Endothelial cell of umbilical vein (primary cell): ENCODE data around the gene ELMOD3.

Experiments used
- EZH2 ChIP-seq: IDR thresholded peaks from 2 replicates; pipeline ENCODE4 v1.6.1; 2012; ENCODE audit warnings: borderline replicate concordance, low read depth, mild to moderate bottlenecking, moderate library complexity, low read length, inconsistent platforms; ENCODE audit not compliant: severe bottlenecking
- JUN ChIP-seq: IDR thresholded peaks from 2 replicates; pipeline ENCODE4 v1.6.1; 2011; ENCODE audit warnings: borderline replicate concordance, low read depth; ENCODE audit not compliant: insufficient read length, insufficient read depth
- MYC ChIP-seq: IDR thresholded peaks from one replicate; pipeline ENCODE4 v1.6.1; 2011; ENCODE audit warnings: mild to moderate bottlenecking, low read depth, low read length
- POLR2A ChIP-seq: IDR thresholded peaks from 2 replicates; pipeline ENCODE4 v1.6.1; 2012; ENCODE audit warnings: low read depth, mild to moderate bottlenecking, control low read depth, low read length
- POLR2AphosphoS5 ChIP-seq: IDR thresholded peaks from 2 replicates; pipeline ENCODE4 v1.6.1; 2012; ENCODE audit warnings: low read depth, mild to moderate bottlenecking, control low read depth, low read length, moderate library complexity; ENCODE audit not compliant: insufficient read depth
- TF ChIP-seq, protein P1 (sequence below): IDR thresholded peaks from 2 replicates; pipeline ENCODE4 v1.6.1; 2011; ENCODE audit not compliant: insufficient read depth, insufficient read length
- TF ChIP-seq, protein P2 (sequence below), 2 donors: IDR thresholded peaks; 1 replicate in 1 of 2; 2 replicates in 1 of 2; pipeline ENCODE4 v1.5.1; 2011; ENCODE audit warnings: low read length in 2 of 2, mild to moderate bottlenecking in 2 of 2, moderate library complexity in 2 of 2, control low read depth in 1 of 2, inconsistent platforms in 1 of 2, low read depth in 1 of 2; ENCODE audit not compliant: insufficient read depth in 1 of 2; ENCODE audit errors: extremely low read depth in 1 of 2

DNA sequence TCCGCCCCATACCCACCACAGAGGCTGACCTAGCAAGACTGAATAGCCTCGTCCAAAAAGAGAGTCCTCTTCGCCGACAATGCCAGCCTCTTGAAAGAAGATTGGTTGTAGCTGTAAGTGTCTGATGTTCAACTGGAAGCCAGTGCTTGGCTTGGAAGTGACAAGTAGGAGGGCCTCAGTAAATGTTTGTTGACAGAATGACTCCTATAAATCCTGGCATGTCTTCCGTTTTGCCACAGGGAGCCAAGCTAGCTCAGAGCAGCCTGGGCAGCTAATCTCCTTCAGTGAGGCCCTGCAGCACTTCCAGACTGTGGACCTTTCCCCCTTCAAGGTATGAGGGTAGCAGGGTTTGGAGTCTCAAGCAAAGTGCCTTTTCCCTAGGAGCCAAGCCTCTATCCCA lies 14.9 kb downstream of the ELMOD3 start:
- TF ChIP-seq POLR2AphosphoS5, result no peak
- TF ChIP-seq MYC, result no peak
- TF ChIP-seq, protein P1, sequence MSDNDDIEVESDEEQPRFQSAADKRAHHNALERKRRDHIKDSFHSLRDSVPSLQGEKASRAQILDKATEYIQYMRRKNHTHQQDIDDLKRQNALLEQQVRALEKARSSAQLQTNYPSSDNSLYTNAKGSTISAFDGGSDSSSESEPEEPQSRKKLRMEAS, result no peak
- TF ChIP-seq, protein P2, sequence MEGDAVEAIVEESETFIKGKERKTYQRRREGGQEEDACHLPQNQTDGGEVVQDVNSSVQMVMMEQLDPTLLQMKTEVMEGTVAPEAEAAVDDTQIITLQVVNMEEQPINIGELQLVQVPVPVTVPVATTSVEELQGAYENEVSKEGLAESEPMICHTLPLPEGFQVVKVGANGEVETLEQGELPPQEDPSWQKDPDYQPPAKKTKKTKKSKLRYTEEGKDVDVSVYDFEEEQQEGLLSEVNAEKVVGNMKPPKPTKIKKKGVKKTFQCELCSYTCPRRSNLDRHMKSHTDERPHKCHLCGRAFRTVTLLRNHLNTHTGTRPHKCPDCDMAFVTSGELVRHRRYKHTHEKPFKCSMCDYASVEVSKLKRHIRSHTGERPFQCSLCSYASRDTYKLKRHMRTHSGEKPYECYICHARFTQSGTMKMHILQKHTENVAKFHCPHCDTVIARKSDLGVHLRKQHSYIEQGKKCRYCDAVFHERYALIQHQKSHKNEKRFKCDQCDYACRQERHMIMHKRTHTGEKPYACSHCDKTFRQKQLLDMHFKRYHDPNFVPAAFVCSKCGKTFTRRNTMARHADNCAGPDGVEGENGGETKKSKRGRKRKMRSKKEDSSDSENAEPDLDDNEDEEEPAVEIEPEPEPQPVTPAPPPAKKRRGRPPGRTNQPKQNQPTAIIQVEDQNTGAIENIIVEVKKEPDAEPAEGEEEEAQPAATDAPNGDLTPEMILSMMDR (IDR thresholded peaks at IDR 0.05; ENCODE audit: extremely low read depth in 1 of 2, insufficient read depth in 1 of 2, low read depth in 1 of 2, low read length in 2 of 2), result no peak
- no peak for TF ChIP-seq EZH2
- TF ChIP-seq JUN, result no peak
- no peak for TF ChIP-seq POLR2A
